IMR-90 (cell line): Measurements from ENCODE around the gene CGNL1. TPM values are rescaled to one million over a fixed set of nuclear protein-coding genes. Genes with fewer than 3 reads are reported as not detected.

Source experiments
- ATAC-seq: fragments of 200-7000 bp; cut with Tn5 transposase; 2 replicates; pipeline ENCODE4 v1.9.1; 2020; ENCODE audit warnings: low read depth, mild to moderate bottlenecking, moderate library complexity
- BruUV-seq: library from RNA; stranded (reverse); fragments of 400-500 nt; replicated peaks from 2 replicates; lab custom pipeline; 2021; lab: Mats Ljungman, UMichigan
- CTCF ChIA-PET: fragments of 300-600 bp; formaldehyde crosslinking; extraction: SDS; loops from one replicate; lab custom pipeline; 2021; ENCODE audit warnings: antibody characterized with exemption; lab: Yijun Ruan, JAX
- POLR2A ChIA-PET: fragments of 300-600 bp; sonication (Branson Sonifier 250); formaldehyde crosslinking; loops from one replicate; lab custom pipeline; 2022; ENCODE audit warnings: antibody characterized with exemption; ENCODE audit not compliant: unreplicated experiment; lab: Charles Lee
- DNase-seq: peaks from one replicate; pipeline ENCODE4 v3.0.0; 2013
- H2AFZ ChIP-seq: replicated peaks from 2 replicates; pipeline ENCODE3; 2013; ENCODE audit warnings: low read length, mild to moderate bottlenecking; ENCODE audit not compliant: poor library complexity
- H2AK5ac ChIP-seq: 2 replicates; pipeline ENCODE4 v1.6.1; 2013; ENCODE audit warnings: low read depth, low read length, inconsistent platforms
- H2AK9ac ChIP-seq: replicated peaks from 2 replicates; pipeline ENCODE3; 2013; ENCODE audit warnings: mild to moderate bottlenecking, low read depth, low read length, moderate library complexity; ENCODE audit not compliant: poor library complexity
- H2BK120ac ChIP-seq: 2 replicates; pipeline ENCODE4 v1.6.1; 2013; ENCODE audit warnings: low read depth, low read length, inconsistent platforms
- H2BK15ac ChIP-seq: 3 replicates; pipeline ENCODE4 v1.6.1; 2013; ENCODE audit warnings: low read depth, low read length, inconsistent platforms
- H2BK20ac ChIP-seq: 2 replicates; pipeline ENCODE4 v1.6.1; 2013; ENCODE audit warnings: low read depth, mild to moderate bottlenecking, inconsistent platforms, low read length, moderate library complexity
- H2BK5ac ChIP-seq: 2 replicates; pipeline ENCODE4 v1.6.1; 2013; ENCODE audit warnings: mild to moderate bottlenecking, low read depth, low read length, inconsistent platforms; ENCODE audit not compliant: poor library complexity, severe bottlenecking
- H3K14ac ChIP-seq: replicated peaks from 2 replicates; pipeline ENCODE4 v1.6.1; 2013; ENCODE audit warnings: low read depth, low read length, inconsistent platforms
- H3K18ac ChIP-seq: 2 replicates; pipeline ENCODE4 v1.6.1; 2013; ENCODE audit warnings: low read depth, low read length, control low read depth
- H3K23ac ChIP-seq: 2 replicates; pipeline ENCODE4 v1.6.1; 2013; ENCODE audit warnings: low read depth, low read length, inconsistent platforms
- H3K27ac ChIP-seq: 2 replicates; pipeline ENCODE4 v1.5.1; 2013; ENCODE audit warnings: mild to moderate bottlenecking, control low read depth, low read length; ENCODE audit not compliant: insufficient read depth
- H3K27me3 ChIP-seq: 2 replicates; pipeline ENCODE4 v1.6.1; 2013; ENCODE audit warnings: low read length; ENCODE audit not compliant: control insufficient read depth, insufficient read depth
- H3K36me3 ChIP-seq: 2 replicates; pipeline ENCODE4 v1.6.1; 2013; ENCODE audit warnings: low read length, mixed read lengths; ENCODE audit not compliant: control insufficient read depth, insufficient read depth
- H3K4ac ChIP-seq: 2 replicates; pipeline ENCODE4 v1.6.1; 2013; ENCODE audit warnings: low read depth, low read length, inconsistent platforms
- H3K4me1 ChIP-seq: 2 replicates; pipeline ENCODE4 v1.6.1; 2013; ENCODE audit warnings: low read length, mixed read lengths; ENCODE audit not compliant: control insufficient read depth, insufficient read depth
- H3K4me2 ChIP-seq: 2 replicates; pipeline ENCODE4 v1.6.1; 2013; ENCODE audit warnings: low read depth, mild to moderate bottlenecking, control low read depth, low read length, moderate library complexity
- H3K4me3 ChIP-seq: 2 replicates; pipeline ENCODE4 v1.5.1; 2013; ENCODE audit warnings: low read depth, mild to moderate bottlenecking, control low read depth, low read length, moderate library complexity; ENCODE audit not compliant: insufficient read depth
- H3K56ac ChIP-seq: 2 replicates; pipeline ENCODE4 v1.6.1; 2013; ENCODE audit warnings: low read length, inconsistent platforms; ENCODE audit not compliant: insufficient read depth; ENCODE audit errors: extremely low read depth
- H3K79me1 ChIP-seq, 2 experiments: 2 replicates each; pipeline ENCODE4 v1.6.1; 2013; ENCODE audit warnings: low read length in 2 of 2, inconsistent platforms in 1 of 2, low read depth in 1 of 2
- H3K9ac ChIP-seq: 2 replicates; pipeline ENCODE4 v1.6.1; 2013; ENCODE audit warnings: low read depth, low read length, control low read depth
- H3K9me1 ChIP-seq: 2 replicates; pipeline ENCODE4 v1.6.1; 2013; ENCODE audit warnings: low read length, inconsistent platforms; ENCODE audit not compliant: insufficient read depth
- H3K9me3 ChIP-seq: 2 replicates; pipeline ENCODE4 v1.6.1; 2013; ENCODE audit warnings: low read length; ENCODE audit not compliant: control insufficient read depth, insufficient read depth
- H4K20me1 ChIP-seq: 2 replicates; pipeline ENCODE4 v1.6.1; 2013; ENCODE audit warnings: low read length, inconsistent platforms; ENCODE audit not compliant: insufficient read depth
- H4K5ac ChIP-seq: 2 replicates; pipeline ENCODE4 v1.6.1; 2013; ENCODE audit warnings: mild to moderate bottlenecking, low read depth, low read length, control low read depth
- H4K8ac ChIP-seq, 2 experiments: 2 replicates each; pipeline ENCODE4 v1.6.1; 2013; ENCODE audit warnings: low read depth in 2 of 2, low read length in 2 of 2, control low read depth in 1 of 2, inconsistent platforms in 1 of 2
- H4K91ac ChIP-seq: 2 replicates; pipeline ENCODE4 v1.6.1; 2013; ENCODE audit warnings: low read depth, low read length, inconsistent platforms; ENCODE audit not compliant: insufficient read depth
- CEBPB ChIP-seq: IDR thresholded peaks from 2 replicates; pipeline ENCODE4 v1.6.1; 2012; ENCODE audit warnings: low read depth, low read length, improper control_type of control experiment
- CHD1 ChIP-seq: IDR thresholded peaks from 2 replicates; pipeline ENCODE4 v1.6.1; 2012; ENCODE audit warnings: low read depth, low read length, improper control_type of control experiment
- FOS ChIP-seq: fragments of 150-350 bp; IDR thresholded peaks from 2 replicates; pipeline ENCODE4 v1.6.1; 2016; ENCODE audit warnings: low read depth, low read length
- MAFK ChIP-seq: IDR thresholded peaks from 2 replicates; pipeline ENCODE4 v1.6.1; 2012; ENCODE audit warnings: low read depth, low read length, improper control_type of control experiment
- MXI1 ChIP-seq: IDR thresholded peaks from 2 replicates; pipeline ENCODE4 v1.6.1; 2012; ENCODE audit warnings: low read depth, mild to moderate bottlenecking, low read length, moderate library complexity, borderline replicate concordance
- SMC3 ChIP-seq: fragments of 150-350 bp; IDR thresholded peaks from 2 replicates; pipeline ENCODE4 v1.6.1; 2016; ENCODE audit warnings: low read depth, mild to moderate bottlenecking, antibody characterized with exemption, low read length, moderate library complexity
- USF2 ChIP-seq: fragments of 150-350 bp; IDR thresholded peaks from 2 replicates; pipeline ENCODE4 v1.6.1; 2017; ENCODE audit warnings: mild to moderate bottlenecking, antibody characterized with exemption, low read length, low read depth
- WGBS, 2 experiments: methylation state at CpG; one replicate each; pipeline versions ENCODE4 v1.1.5 to v1.1.7; 2013; ENCODE audit warnings: missing lambda C conversion rate in 2 of 2; ENCODE audit not compliant: insufficient read length in 1 of 2; ENCODE audit errors: extremely low coverage in 2 of 2; 5-methylcytosine and 5-hydroxymethylcytosine counted together
- dilution Hi-C: fragments of 300-500 bp; cut with HindIII; formaldehyde crosslinking; loops from one replicate; pipeline ENCODE4 v1.14.3; 2018; ENCODE audit warnings: low sequenced_read_pairs; ENCODE audit not compliant: unreplicated experiment
- in situ Hi-C: fragments of 300-500 bp; cut with MboI; formaldehyde crosslinking; loops from 3 replicates; pipeline ENCODE4 v1.14.3; 2019; ENCODE audit warnings: low sequenced_read_pairs, inconsistent platforms, mixed read lengths
- intact Hi-C: fragments of 100-400 bp; cut with micrococcal nuclease; formaldehyde crosslinking; loops from 2 replicates; pipeline ENCODE4 v1.10.0; 2022
- polyA plus RNA-seq, 3 experiments: library from polyadenylated mRNA; depleted of rRNA; stranded (reverse); fragments of >200 nt; gene quantifications; 2 replicates each; pipeline ENCODE4 v1.2.3, GENCODE V29; 2012; ENCODE audit warnings: low replicate concordance in 1 of 3
- total RNA-seq: library from RNA; depleted of rRNA; stranded (reverse); fragments of >200 nt; gene quantifications from 2 replicates; pipeline ENCODE4 v1.2.3, GENCODE V29; 2012

The CGNL1 gene
- total and polyA plus RNA-seq, 2 of the 4 experiments (the other 2 are of a cell fraction) = 0.07 to 0.18 TPM

- DNase-seq (peak; percentile 43), ATAC-seq (peak; percentile 79)
- no peak overlapping the region for H3K4ac ChIP-seq
- no peak overlapping the region for H4K5ac ChIP-seq
- no CpG with 5 or more reads among the region's 4 CpGs for WGBS, 2 experiments
- no TSS peak for BruUV-seq
- H4K8ac ChIP-seq = no peak overlapping the region
- no peak overlapping the region for H2BK120ac ChIP-seq
- H3K9me3 ChIP-seq = no peaks in the 10 kb centered on the region
- H4K91ac ChIP-seq = no peak overlapping the region
- ChIA-PET CTCF (interaction anchor here (1.3 kb wide), 1 partner anchor 12 kb away, joined by 3 read pairs; no protein-coding TSS in a partner anchor), POLR2A (no interaction called here)
- TF ChIP-seq CHD1 = no peak
- TF ChIP-seq CEBPB = no peak
- no peak for TF ChIP-seq MAFK
- TF ChIP-seq USF2 = no peak
- no peak for TF ChIP-seq SMC3
- TF ChIP-seq MXI1 = no peak
- no peak for TF ChIP-seq FOS
- H3K18ac ChIP-seq = no peak overlapping the region
- no peak overlapping the region for H2BK20ac ChIP-seq
- H3K56ac ChIP-seq = no peak overlapping the region
- H3K14ac ChIP-seq = no peak overlapping the region
- H2AK5ac ChIP-seq = no peak overlapping the region
- no peak overlapping the region for H2AK9ac ChIP-seq
- intact Hi-C loops = no loop called here
- H2BK5ac ChIP-seq = no peak overlapping the region
- H2AFZ ChIP-seq = no peak overlapping the region
- peaks cover 7% of the 10 kb centered on the region; the same call in 1 of the 2 replicates for H3K27me3 ChIP-seq
- no peak overlapping the region for H2BK15ac ChIP-seq
- 0 out of 2 replicates have a peak, but pooled peaks cover 2% of the 10 kb centered on the region for H3K9me1 ChIP-seq
- dilution Hi-C loops = no loop called here
- in situ Hi-C loops = no loop called here
- H3K79me1 ChIP-seq = no peaks in the 10 kb centered on the region
- H3K4me2 ChIP-seq = no peak overlapping the region
- H3K9ac ChIP-seq = no peak overlapping the region
- no peaks in the 10 kb centered on the region for H3K4me1 ChIP-seq
- no peak overlapping the region for H3K23ac ChIP-seq
- no peak overlapping the region for H3K4me3 ChIP-seq
- no peak overlapping the region for H3K27ac ChIP-seq
- H4K20me1 ChIP-seq = no peaks in the 10 kb centered on the region
- H3K36me3 ChIP-seq = no peaks in the 10 kb centered on the region
Measured at GRCh38 chr15:57356636-57357035, 19.7 kb upstream of the CGNL1 start.
